Liver (tissue), 3 donors: ENCODE measurements around the gene ANXA11.

Experiments
- EGR1 ChIP-seq, 2 donors: IDR thresholded peaks; 2 replicates each; pipeline ENCODE4 v1.6.1; 2016 to 2018; ENCODE audit warnings: antibody characterized with exemption in 2 of 2, low read depth in 2 of 2
- FOXA1 ChIP-seq: IDR thresholded peaks from 2 replicates; pipeline ENCODE4 v1.6.1; 2016; ENCODE audit warnings: antibody characterized with exemption
- GABPA ChIP-seq, 2 donors: IDR thresholded peaks in 1 of 2; conservative IDR thresholded peaks in 1 of 2; 2 replicates each; pipeline ENCODE4 v1.6.1; 2016; ENCODE audit warnings: antibody characterized with exemption in 2 of 2, mild to moderate bottlenecking in 1 of 2, moderate library complexity in 1 of 2
- JUND ChIP-seq, 2 donors: IDR thresholded peaks; 2 replicates each; pipeline ENCODE4 v1.6.1; 2016; ENCODE audit warnings: antibody characterized with exemption in 2 of 2
- RXRA ChIP-seq, 2 donors: IDR thresholded peaks; 2 replicates each; pipeline ENCODE4 v1.6.1; 2017 to 2018; ENCODE audit warnings: antibody characterized with exemption in 2 of 2, mild to moderate bottlenecking in 1 of 2
- SP1 ChIP-seq: IDR thresholded peaks from 2 replicates; pipeline ENCODE4 v1.6.1; 2018; ENCODE audit warnings: antibody characterized with exemption, mild to moderate bottlenecking
- TAF1 ChIP-seq: conservative IDR thresholded peaks from 2 replicates; pipeline ENCODE4 v1.6.1; 2016; ENCODE audit warnings: antibody characterized with exemption, mild to moderate bottlenecking
- YY1 ChIP-seq: IDR thresholded peaks from 2 replicates; pipeline ENCODE4 v1.6.1; 2016; ENCODE audit warnings: antibody characterized with exemption, mild to moderate bottlenecking
- TF ChIP-seq, protein P1 (sequence below): fragments of 150-350 bp; IDR thresholded peaks from 2 replicates; pipeline ENCODE4 v1.5.1; 2017; ENCODE audit warnings: improper control_type of control experiment, low read depth, low read length; ENCODE audit not compliant: missing input control
- TF ChIP-seq, protein P2 (sequence below): IDR thresholded peaks from 2 replicates; pipeline ENCODE4 v1.6.1; 2016; ENCODE audit warnings: antibody characterized with exemption
- TF ChIP-seq, protein P3 (sequence below): IDR thresholded peaks from 2 replicates; pipeline ENCODE4 v1.6.1; 2016; ENCODE audit warnings: antibody characterized with exemption, mild to moderate bottlenecking
- TF ChIP-seq, protein P4 (sequence below): IDR thresholded peaks from 2 replicates; pipeline ENCODE4 v1.6.1; 2016; ENCODE audit warnings: antibody characterized with exemption
- TF ChIP-seq, protein P5 (sequence below): IDR thresholded peaks from 2 replicates; pipeline ENCODE4 v1.6.1; 2016; ENCODE audit warnings: antibody characterized with exemption
- donor health status: healthy.
- donor health status: healthy.

DNA sequence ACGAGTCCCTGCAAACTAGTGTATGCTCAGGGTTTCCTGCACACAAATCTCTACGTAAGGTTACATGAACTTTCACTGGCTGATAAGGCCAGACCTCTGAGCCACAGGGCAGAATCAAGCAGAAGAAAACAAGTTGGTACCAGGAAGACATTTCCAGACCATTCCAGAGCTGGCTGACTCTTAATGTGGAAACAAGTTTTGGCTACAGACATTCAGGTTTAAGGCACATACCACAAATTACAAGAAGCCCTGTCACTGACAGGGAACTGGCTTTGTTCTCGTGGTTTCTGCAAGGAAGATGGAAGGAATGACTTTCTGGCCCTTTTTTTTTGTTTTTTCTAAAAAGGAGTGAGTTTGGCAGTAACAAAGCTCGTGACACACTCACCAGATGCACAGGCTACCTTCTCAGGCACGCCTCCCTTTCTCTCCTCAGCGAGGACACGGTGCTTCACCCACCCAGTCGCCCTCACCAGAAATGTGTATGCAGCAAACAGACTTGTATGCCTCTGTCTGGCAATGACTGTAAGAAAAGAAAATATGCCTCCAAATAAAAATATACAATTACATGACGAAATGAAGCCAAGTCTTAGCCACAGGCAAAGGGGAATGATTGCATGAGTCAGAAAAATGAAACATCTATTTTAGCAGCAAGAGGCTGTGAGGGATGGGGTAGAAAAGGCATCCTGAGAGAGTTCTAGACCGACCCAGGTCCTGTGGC lies 50.2 kb downstream of the ANXA11 start:
- TF ChIP-seq YY1 (no peak), FOXA1 (no peak), TAF1 (no peak), EGR1 (IDR thresholded peaks at IDR 0.05; ENCODE audit: low read depth in 2 of 2) (no peak), JUND (IDR thresholded peaks at IDR 0.05) (no peak), SP1 (no peak), GABPA (IDR thresholded peaks at IDR 0.05 in 1 of 2, conservative IDR thresholded peaks at IDR 0.05 in 1 of 2) (no peak), RXRA (IDR thresholded peaks at IDR 0.05) (no peak)
- TF ChIP-seq, protein P1, sequence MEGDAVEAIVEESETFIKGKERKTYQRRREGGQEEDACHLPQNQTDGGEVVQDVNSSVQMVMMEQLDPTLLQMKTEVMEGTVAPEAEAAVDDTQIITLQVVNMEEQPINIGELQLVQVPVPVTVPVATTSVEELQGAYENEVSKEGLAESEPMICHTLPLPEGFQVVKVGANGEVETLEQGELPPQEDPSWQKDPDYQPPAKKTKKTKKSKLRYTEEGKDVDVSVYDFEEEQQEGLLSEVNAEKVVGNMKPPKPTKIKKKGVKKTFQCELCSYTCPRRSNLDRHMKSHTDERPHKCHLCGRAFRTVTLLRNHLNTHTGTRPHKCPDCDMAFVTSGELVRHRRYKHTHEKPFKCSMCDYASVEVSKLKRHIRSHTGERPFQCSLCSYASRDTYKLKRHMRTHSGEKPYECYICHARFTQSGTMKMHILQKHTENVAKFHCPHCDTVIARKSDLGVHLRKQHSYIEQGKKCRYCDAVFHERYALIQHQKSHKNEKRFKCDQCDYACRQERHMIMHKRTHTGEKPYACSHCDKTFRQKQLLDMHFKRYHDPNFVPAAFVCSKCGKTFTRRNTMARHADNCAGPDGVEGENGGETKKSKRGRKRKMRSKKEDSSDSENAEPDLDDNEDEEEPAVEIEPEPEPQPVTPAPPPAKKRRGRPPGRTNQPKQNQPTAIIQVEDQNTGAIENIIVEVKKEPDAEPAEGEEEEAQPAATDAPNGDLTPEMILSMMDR: no peak
- TF ChIP-seq, protein P2, sequence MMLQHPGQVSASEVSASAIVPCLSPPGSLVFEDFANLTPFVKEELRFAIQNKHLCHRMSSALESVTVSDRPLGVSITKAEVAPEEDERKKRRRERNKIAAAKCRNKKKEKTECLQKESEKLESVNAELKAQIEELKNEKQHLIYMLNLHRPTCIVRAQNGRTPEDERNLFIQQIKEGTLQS: no peak
- TF ChIP-seq, protein P3, sequence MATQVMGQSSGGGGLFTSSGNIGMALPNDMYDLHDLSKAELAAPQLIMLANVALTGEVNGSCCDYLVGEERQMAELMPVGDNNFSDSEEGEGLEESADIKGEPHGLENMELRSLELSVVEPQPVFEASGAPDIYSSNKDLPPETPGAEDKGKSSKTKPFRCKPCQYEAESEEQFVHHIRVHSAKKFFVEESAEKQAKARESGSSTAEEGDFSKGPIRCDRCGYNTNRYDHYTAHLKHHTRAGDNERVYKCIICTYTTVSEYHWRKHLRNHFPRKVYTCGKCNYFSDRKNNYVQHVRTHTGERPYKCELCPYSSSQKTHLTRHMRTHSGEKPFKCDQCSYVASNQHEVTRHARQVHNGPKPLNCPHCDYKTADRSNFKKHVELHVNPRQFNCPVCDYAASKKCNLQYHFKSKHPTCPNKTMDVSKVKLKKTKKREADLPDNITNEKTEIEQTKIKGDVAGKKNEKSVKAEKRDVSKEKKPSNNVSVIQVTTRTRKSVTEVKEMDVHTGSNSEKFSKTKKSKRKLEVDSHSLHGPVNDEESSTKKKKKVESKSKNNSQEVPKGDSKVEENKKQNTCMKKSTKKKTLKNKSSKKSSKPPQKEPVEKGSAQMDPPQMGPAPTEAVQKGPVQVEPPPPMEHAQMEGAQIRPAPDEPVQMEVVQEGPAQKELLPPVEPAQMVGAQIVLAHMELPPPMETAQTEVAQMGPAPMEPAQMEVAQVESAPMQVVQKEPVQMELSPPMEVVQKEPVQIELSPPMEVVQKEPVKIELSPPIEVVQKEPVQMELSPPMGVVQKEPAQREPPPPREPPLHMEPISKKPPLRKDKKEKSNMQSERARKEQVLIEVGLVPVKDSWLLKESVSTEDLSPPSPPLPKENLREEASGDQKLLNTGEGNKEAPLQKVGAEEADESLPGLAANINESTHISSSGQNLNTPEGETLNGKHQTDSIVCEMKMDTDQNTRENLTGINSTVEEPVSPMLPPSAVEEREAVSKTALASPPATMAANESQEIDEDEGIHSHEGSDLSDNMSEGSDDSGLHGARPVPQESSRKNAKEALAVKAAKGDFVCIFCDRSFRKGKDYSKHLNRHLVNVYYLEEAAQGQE: no peak
- TF ChIP-seq, protein P4, sequence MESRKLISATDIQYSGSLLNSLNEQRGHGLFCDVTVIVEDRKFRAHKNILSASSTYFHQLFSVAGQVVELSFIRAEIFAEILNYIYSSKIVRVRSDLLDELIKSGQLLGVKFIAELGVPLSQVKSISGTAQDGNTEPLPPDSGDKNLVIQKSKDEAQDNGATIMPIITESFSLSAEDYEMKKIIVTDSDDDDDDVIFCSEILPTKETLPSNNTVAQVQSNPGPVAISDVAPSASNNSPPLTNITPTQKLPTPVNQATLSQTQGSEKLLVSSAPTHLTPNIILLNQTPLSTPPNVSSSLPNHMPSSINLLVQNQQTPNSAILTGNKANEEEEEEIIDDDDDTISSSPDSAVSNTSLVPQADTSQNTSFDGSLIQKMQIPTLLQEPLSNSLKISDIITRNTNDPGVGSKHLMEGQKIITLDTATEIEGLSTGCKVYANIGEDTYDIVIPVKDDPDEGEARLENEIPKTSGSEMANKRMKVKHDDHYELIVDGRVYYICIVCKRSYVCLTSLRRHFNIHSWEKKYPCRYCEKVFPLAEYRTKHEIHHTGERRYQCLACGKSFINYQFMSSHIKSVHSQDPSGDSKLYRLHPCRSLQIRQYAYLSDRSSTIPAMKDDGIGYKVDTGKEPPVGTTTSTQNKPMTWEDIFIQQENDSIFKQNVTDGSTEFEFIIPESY: no peak
- TF ChIP-seq, protein P5, sequence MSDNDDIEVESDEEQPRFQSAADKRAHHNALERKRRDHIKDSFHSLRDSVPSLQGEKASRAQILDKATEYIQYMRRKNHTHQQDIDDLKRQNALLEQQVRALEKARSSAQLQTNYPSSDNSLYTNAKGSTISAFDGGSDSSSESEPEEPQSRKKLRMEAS: no peak
